ENCODE data around the gene NSUN6. TPM values are rescaled to one million over a fixed set of nuclear protein-coding genes. Genes with fewer than 3 reads are reported as not detected.

NSUN6 gene
- total RNA-seq, 1 donor from 2014 or later = 10.8 TPM

- no peak for FAIRE-seq
These were observed 153.5 kb downstream of the NSUN6 start for GRCh38 chr10:18497806-18498369.

More at GRCh38 chr10:18497806-18498369, 153.5 kb downstream of the NSUN6 start:
- Histone ChIP-seq H3K27me3 (ENCODE audit: control insufficient read depth, insufficient read depth, low read length) (no peaks in the 10 kb centered on the region), H3K36me3 (ENCODE audit: control insufficient read depth, insufficient read depth, low read length) (no peaks in the 10 kb centered on the region), H3K4me3 (ENCODE audit: low read depth, low read length) (no peak overlapping the region)
- TF ChIP-seq CTCF (IDR thresholded peaks at IDR 0.05; ENCODE audit: insufficient read depth, low read length, severe bottlenecking) = no peak
- no peak for DNase-seq (ENCODE audit: low read depth)

Other genes starting within 250 kb of the NSUN6 start
- 16.1 and 18.1 TPM in 2 replicates for gene ARL5B, start 7.8 kb upstream of the NSUN6 start, total RNA-seq